HEK293T (cell line): Measurements from ENCODE around the gene NIN.

Source experiments
- BHLHE40 ChIP-seq: fragments of 450-650 bp; IDR thresholded peaks from 2 replicates; pipeline ENCODE4 v1.6.1; 2016; ENCODE audit warnings: mild to moderate bottlenecking, moderate library complexity, borderline replicate concordance
- CTBP1 ChIP-seq: fragments of 450-650 bp; IDR thresholded peaks from 2 replicates; pipeline ENCODE4 v1.6.1; 2016; ENCODE audit warnings: borderline replicate concordance
- FOXA1 ChIP-seq: fragments of 450-650 bp; IDR thresholded peaks from 2 replicates; pipeline ENCODE4 v1.6.1; 2016; ENCODE audit warnings: mild to moderate bottlenecking
- FOXK2 ChIP-seq: fragments of 450-650 bp; IDR thresholded peaks from 2 replicates; pipeline ENCODE4 v1.6.1; 2016; ENCODE audit warnings: mild to moderate bottlenecking
- FOXM1 ChIP-seq: fragments of 450-650 bp; IDR thresholded peaks from 2 replicates; pipeline ENCODE4 v1.6.1; 2017; ENCODE audit warnings: mild to moderate bottlenecking, borderline replicate concordance
- HDGF ChIP-seq: fragments of 450-650 bp; IDR thresholded peaks from 2 replicates; pipeline ENCODE4 v1.6.1; 2017; ENCODE audit warnings: antibody characterized with exemption, borderline replicate concordance
- L3MBTL2 ChIP-seq: fragments of 450-650 bp; conservative IDR thresholded peaks from 2 replicates; pipeline ENCODE4 v1.6.1; 2016; ENCODE audit warnings: mild to moderate bottlenecking
- NFRKB ChIP-seq: fragments of 450-650 bp; IDR thresholded peaks from 2 replicates; pipeline ENCODE4 v1.6.1; 2016; ENCODE audit warnings: mild to moderate bottlenecking, moderate library complexity
- PKNOX1 ChIP-seq: fragments of 450-650 bp; IDR thresholded peaks from 2 replicates; pipeline ENCODE4 v1.6.1; 2016
- SP1 ChIP-seq: fragments of 450-650 bp; IDR thresholded peaks from 2 replicates; pipeline ENCODE4 v1.6.1; 2017
- TARDBP ChIP-seq: fragments of 450-650 bp; IDR thresholded peaks from 2 replicates; pipeline ENCODE4 v1.6.1; 2016
- ZNF384 ChIP-seq: fragments of 450-650 bp; IDR thresholded peaks from 2 replicates; pipeline ENCODE4 v1.6.1; 2016

- TF ChIP-seq NFRKB (no peak), PKNOX1 (no peak), SP1 (no peak), L3MBTL2 (no peak), FOXM1 (no peak), ZNF384 (no peak), BHLHE40 (no peak), HDGF (no peak), TARDBP (no peak), FOXK2 (no peak), CTBP1 (no peak), FOXA1 (no peak)
Measured at GRCh38 chr14:50772412-50772811, 58.5 kb downstream of the NIN start.
